PC-9 (cell line): ENCODE results near the gene BPI.

Experiments used
- EZH2 ChIP-seq: fragments of 200-600 bp; sonication (generic); IDR thresholded peaks from 2 replicates; pipeline ENCODE4 v1.8.0; 2017; ENCODE audit warnings: antibody characterized with exemption, low read depth
- TF ChIP-seq, protein P1 (sequence below): fragments of 200-600 bp; sonication (generic); conservative IDR thresholded peaks from 2 replicates; pipeline ENCODE4 v1.6.1; 2017; ENCODE audit warnings: mixed run types, antibody characterized with exemption, mild to moderate bottlenecking, moderate library complexity

DNA sequence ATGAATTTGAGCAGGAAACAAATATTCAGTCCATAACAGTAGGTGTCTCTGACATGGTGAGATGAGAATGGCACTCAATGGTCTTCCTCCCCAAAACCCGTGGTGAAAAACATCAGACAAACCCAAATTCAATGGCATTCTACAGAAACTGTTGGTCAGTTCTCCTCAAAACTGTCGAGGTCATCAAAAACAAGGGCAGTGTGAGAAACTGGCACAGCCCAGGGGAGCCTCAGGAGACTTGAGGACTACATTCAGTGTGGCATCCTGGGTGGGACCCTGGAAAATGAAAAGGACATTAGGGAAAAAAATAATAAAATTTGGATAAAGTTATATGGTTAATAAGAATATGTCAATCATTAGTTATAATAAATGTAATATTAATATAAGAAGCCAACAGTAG, 82.9 kb downstream of the BPI start:
- TF ChIP-seq, protein P1, sequence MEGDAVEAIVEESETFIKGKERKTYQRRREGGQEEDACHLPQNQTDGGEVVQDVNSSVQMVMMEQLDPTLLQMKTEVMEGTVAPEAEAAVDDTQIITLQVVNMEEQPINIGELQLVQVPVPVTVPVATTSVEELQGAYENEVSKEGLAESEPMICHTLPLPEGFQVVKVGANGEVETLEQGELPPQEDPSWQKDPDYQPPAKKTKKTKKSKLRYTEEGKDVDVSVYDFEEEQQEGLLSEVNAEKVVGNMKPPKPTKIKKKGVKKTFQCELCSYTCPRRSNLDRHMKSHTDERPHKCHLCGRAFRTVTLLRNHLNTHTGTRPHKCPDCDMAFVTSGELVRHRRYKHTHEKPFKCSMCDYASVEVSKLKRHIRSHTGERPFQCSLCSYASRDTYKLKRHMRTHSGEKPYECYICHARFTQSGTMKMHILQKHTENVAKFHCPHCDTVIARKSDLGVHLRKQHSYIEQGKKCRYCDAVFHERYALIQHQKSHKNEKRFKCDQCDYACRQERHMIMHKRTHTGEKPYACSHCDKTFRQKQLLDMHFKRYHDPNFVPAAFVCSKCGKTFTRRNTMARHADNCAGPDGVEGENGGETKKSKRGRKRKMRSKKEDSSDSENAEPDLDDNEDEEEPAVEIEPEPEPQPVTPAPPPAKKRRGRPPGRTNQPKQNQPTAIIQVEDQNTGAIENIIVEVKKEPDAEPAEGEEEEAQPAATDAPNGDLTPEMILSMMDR: no peak
- no peak for TF ChIP-seq EZH2
